HG03521 (cell line): Measurements from ENCODE around the gene RAB5A.
A peak's percentile ranks its signal among the peaks of the same experiment; 100 is the strongest.
"Not testable (repeated sequence)": the region's sequence is repeated elsewhere in the genome, so short reads cannot be mapped to it uniquely, and the experiment has no call there.

Source experiments
- ATAC-seq: cut with Tn5 transposase; IDR thresholded peaks from one replicate; pipeline ENCODE4 v1.9.1; 2021; ENCODE audit warnings: mild to moderate bottlenecking, moderate library complexity; ENCODE audit not compliant: unreplicated experiment

Gene RAB5A

GRCh38 chr3:19946832-19947548 lies at the start of gene RAB5A:
RAB5A (plus strand) TSS chr3:19947097; CDS start chr3:19950899, 3,802 bp downstream.
- ATAC-seq, result peak; percentile 94

DNA sequence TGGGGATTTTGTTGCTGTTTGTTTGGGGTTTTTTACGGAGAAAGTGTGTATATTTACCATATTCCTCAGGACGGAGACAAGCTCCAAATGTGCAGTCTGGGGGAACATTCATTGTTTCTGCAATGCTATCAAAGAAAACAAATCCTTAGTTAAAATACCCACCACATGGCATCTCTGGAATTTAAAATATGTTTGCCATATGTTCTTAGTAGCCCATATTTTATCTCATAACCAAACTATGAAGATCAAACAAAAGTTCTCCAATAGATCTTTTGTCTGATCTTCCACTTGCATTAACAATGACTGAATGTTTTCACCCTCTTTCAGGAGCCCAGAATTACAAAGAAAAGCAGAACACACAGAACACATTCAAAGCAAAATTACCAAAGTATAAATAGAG lies 48.2 kb upstream of the RAB5A start:
- ATAC-seq, result no peak

DNA sequence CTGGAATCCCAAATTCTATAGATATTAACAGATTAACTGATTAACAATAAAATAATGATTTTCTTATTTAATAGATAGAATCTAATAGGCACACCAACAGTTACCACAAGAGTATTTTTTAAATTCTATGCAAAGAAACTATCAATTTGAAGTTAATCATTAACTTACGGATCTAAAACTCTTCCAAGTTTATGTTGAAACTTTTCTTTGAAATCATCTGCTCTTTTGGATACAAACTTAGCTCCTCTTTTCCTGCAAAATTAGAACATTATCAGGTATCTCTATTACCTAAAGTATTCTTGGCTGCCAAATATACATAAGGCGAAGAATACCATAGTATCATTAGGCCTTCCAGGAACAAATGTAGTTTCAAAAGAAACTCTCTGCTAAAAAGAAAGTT lies 47.6 kb upstream of the RAB5A start:
- no peak for ATAC-seq

DNA sequence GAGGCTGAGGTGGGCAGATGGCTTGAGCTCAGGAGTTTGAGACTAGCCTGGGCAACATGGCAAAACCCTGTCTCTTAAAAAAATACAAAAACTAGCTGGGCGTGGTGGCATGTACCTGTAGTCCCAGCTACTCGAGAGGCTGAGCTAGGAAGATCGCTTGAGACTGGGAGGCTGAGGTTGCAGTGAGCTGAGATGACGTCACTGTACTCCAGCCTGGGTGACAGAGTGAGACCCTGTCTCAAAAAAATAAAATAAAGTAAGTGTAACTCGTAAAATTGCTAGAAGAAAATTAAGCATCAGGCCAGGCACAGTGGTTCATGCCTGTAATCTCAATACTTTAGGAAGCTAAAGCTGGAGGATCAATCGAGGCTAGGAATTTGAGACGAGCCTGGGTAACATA lies 47.1 kb upstream of the RAB5A start:
- not testable (repeated sequence) for ATAC-seq

DNA sequence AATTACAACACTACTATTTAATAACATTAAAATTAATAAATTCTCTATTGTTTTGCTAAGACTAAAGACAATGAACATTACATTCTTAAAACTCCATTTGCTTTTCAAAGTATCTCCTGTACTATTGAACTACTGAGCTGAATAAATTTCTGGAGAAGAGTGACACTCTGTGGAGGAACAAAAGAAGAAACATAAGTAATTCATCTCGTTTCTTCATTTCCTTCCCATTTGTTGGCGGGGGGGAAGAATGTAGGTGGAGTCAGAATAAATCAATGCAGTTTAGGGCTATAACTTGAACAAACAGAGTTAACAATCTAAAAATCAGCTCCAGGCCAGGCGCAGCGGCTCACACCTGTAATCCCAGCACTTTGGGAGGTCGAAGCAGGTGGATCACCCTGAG lies 45.6 kb upstream of the RAB5A start:
- ATAC-seq, result no peak

DNA sequence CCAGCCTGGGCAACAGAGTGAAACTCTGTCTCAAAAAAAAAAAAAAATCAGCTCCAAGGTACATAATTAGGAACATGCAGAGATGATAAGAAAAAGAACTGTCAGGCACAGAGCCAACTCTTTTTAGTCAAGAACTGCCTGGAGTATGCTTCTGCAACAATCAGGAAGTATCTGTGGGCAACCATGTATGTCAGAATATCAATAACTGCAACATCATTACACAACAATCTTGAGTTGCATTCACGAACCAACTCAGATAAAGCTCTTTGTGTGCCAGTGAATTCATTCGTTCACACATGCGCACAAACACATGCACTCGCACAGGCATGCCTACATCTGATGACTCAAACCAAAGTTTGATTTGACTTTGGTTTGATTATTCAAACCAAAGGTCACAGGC lies 45.0 kb upstream of the RAB5A start:
- ATAC-seq, result no peak

- ATAC-seq, result no peak
These were observed 43.2 kb upstream of the RAB5A start for GRCh38 chr3:19903649-19904048.

DNA sequence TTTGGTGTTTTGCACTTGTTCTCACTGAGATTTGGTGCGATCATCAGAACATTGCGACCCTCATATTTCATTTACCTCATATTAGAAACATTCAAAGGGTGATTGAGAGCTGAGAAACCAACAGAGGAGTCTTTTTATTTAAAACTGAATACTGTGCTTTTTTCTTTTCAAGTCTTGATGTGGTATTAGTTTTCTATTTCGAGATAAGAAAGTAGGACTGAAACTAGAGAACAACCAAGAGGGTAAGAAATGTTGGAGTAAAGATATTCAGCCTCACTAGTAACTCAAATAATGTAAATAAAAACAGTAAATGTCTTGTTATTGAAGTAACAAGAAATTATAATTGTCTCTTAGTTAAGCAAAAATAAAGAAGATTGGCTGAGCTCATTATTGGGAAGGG lies 39.4 kb upstream of the RAB5A start:
- ATAC-seq, result no peak

- no peak for ATAC-seq
These were observed 35.4 kb upstream of the RAB5A start for GRCh38 chr3:19911452-19911851.

GRCh38 chr3:19917167-19917566 lies 29.7 kb upstream of the RAB5A start:
- ATAC-seq, result no peak

GRCh38 chr3:19920401-19921080 lies 26.4 kb upstream of the RAB5A start:
- ATAC-seq, result no peak

- ATAC-seq, result peak; percentile 47
These were observed 15.7 kb upstream of the RAB5A start for GRCh38 chr3:19931180-19931692.

DNA sequence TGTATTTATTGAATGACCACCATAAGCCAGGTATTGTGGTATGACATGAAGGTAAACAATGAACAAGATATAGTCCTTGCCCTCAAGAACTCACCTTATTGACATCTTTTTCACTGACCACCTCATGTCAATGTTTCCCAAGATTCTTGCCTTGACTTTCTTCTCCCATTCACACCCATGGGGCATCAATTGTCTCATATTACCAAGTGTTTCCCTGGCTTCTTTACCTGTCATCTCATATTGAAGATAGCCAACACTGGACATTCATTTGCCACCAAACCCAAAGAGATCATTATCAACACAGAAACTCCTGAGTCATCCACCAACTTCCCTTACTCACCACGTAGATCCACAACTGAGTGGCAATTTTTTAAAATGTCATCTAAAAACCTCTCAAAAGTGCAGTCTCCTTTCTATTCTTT lies 15.1 kb upstream of the RAB5A start:
- ATAC-seq, result peak; percentile 43

DNA sequence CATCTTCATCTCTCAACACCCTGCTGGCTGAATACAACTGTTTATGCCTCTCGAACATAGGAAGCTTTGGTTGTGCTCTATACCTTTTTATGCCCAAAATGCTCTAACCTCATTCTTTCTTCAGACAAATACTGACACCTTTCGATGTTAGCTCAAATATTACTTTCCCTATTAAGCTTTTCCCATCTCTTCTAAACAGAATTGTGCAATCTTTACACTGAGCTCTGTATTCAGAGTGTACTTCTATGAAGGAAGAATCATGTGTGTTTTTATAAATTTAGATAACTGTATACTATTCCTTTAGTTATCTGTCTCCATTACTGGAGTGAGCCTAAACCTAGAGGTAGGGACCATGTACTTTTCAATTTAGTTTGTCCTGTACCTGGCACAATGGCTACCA lies 14.5 kb upstream of the RAB5A start:
- ATAC-seq, result no peak

DNA sequence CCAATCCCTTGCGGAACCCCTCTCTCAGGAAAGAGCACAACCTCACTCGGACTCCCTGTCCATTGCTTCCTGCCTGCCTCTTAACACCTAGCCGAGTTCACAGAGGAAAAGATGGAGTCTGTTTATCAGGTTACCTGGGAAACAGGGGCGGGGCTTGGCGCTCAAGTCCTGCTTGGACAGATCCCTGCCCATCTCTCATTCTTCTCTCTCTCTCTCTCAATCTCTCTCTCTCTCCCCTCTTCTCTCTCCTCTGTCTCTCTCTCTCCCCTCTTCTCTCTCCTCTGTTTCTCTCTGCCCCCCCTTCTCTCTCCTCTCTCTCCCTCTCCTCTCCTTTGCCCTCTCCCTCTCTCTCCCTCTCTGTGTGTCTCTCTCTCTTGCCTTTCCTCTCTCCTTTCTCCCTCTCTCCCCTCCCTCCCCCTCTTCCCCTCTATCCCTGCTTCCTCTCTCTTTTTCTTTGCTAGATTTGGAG lies 12.8 kb upstream of the RAB5A start, which contains the start of gene EFHB:
Gene EFHB, minus strand, starts transcription at position 120 of the 469 bp plus-strand sequence. CDS start 199 bp downstream, outside the sequence.
- no peak for ATAC-seq

GRCh38 chr3:19937459-19938294 lies 9.2 kb upstream of the RAB5A start:
- no peak for ATAC-seq

GRCh38 chr3:19938295-19938627 lies 8.6 kb upstream of the RAB5A start:
- ATAC-seq, result no peak

GRCh38 chr3:19940643-19941042 lies 6.3 kb upstream of the RAB5A start:
- ATAC-seq, result no peak

GRCh38 chr3:19945534-19945933 lies 1.4 kb upstream of the RAB5A start:
- no peak for ATAC-seq

GRCh38 chr3:19945969-19946831 lies 697 bp upstream of the RAB5A start:
- ATAC-seq, result peak; percentile 1
